WI38 (cell line): Measurements from ENCODE around the gene DOCK11.
"Not testable (repeated sequence)": the region's sequence is repeated elsewhere in the genome, so short reads cannot be mapped to it uniquely, and the experiment has no call there.

ENCODE experiments used
- H3K4me3 ChIP-seq: 2 replicates; pipeline ENCODE4 v1.5.1; 2011; ENCODE audit warnings: low read depth, mild to moderate bottlenecking, control low read depth, low read length
- CTCF ChIP-seq: IDR thresholded peaks from 2 replicates; pipeline ENCODE4 v1.5.1; 2012; ENCODE audit warnings: low read depth, mild to moderate bottlenecking, control low read depth, low read length

Gene DOCK11

GRCh38 chrX:118574666-118575065, 79.1 kb downstream of the DOCK11 start:
- H3K4me3 ChIP-seq = no peak overlapping the region
- TF ChIP-seq CTCF = no peak

GRCh38 chrX:118577041-118577440, 81.4 kb downstream of the DOCK11 start:
- TF ChIP-seq CTCF = no peak
- H3K4me3 ChIP-seq = no peak overlapping the region

- no peak overlapping the region for H3K4me3 ChIP-seq
- TF ChIP-seq CTCF = no peak
These were observed 83.8 kb downstream of the DOCK11 start for GRCh38 chrX:118579417-118579816.

- H3K4me3 ChIP-seq = not testable (repeated sequence)
These were observed 87.3 kb downstream of the DOCK11 start for GRCh38 chrX:118582926-118583325.

GRCh38 chrX:118583781-118584180, 88.2 kb downstream of the DOCK11 start:
- TF ChIP-seq CTCF = no peak
- no peak overlapping the region for H3K4me3 ChIP-seq

- TF ChIP-seq CTCF = no peak
- no peak overlapping the region for H3K4me3 ChIP-seq
These were observed 89.7 kb downstream of the DOCK11 start for GRCh38 chrX:118585296-118585695.

- not testable (repeated sequence) for H3K4me3 ChIP-seq
These were observed 90.6 kb downstream of the DOCK11 start for GRCh38 chrX:118586206-118586605.

GRCh38 chrX:118588715-118589114, 93.1 kb downstream of the DOCK11 start:
- H3K4me3 ChIP-seq = no peak overlapping the region
- TF ChIP-seq CTCF = no peak

GRCh38 chrX:118589227-118589626, 93.6 kb downstream of the DOCK11 start:
- H3K4me3 ChIP-seq = no peak overlapping the region
- no peak for TF ChIP-seq CTCF
